ENCODE data around the gene ZNF518B.

DNA sequence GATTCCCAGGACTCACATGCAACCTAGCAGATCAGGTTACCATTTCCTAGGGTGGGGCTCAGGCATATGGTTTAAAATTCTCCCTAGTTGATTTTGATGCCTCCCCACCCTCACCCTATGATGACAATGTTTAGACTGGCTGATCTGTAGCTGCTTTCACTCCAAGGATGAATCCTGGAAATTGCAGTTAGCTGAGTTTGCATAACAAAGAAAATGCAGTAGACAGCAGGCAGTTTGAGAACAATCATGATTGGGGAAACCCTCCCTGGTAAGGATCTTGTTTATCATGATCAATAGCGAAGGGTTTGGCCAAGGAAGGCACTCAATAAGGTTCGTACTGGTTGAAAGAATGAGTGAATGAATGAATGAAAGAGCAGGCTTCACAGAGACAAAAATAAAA, 2.1 kb downstream of the ZNF518B start:
- TF ChIP-seq JUND (IDR thresholded peaks at IDR 0.05; ENCODE audit: borderline replicate concordance, low read depth, low read length), result no peak
- TF ChIP-seq JUND (tag; IDR thresholded peaks at IDR 0.05; ENCODE audit: borderline replicate concordance, low read depth, low read length), result no peak
- no peak for TF ChIP-seq ZBTB17 (CRISPR knock-in tag; IDR thresholded peaks at IDR 0.05)
- TF ChIP-seq, protein P1, sequence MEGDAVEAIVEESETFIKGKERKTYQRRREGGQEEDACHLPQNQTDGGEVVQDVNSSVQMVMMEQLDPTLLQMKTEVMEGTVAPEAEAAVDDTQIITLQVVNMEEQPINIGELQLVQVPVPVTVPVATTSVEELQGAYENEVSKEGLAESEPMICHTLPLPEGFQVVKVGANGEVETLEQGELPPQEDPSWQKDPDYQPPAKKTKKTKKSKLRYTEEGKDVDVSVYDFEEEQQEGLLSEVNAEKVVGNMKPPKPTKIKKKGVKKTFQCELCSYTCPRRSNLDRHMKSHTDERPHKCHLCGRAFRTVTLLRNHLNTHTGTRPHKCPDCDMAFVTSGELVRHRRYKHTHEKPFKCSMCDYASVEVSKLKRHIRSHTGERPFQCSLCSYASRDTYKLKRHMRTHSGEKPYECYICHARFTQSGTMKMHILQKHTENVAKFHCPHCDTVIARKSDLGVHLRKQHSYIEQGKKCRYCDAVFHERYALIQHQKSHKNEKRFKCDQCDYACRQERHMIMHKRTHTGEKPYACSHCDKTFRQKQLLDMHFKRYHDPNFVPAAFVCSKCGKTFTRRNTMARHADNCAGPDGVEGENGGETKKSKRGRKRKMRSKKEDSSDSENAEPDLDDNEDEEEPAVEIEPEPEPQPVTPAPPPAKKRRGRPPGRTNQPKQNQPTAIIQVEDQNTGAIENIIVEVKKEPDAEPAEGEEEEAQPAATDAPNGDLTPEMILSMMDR (IDR thresholded peaks at IDR 0.05 in 2 of 3, conservative IDR thresholded peaks at IDR 0.05 in 1 of 3; ENCODE audit: insufficient read depth in 2 of 3, low read depth in 1 of 3, low read length in 3 of 3), result no peak
- no peak for TF ChIP-seq MCM5 (IDR thresholded peaks at IDR 0.05; ENCODE audit: low read depth)
- no peak for TF ChIP-seq ELF4 (CRISPR knock-in tag; IDR thresholded peaks at IDR 0.05)
- TF ChIP-seq BRCA1 (IDR thresholded peaks at IDR 0.05), result no peak
- no peak for TF ChIP-seq BRCA1 (CRISPR knock-in tag; IDR thresholded peaks at IDR 0.05)
- TF ChIP-seq, protein P2, sequence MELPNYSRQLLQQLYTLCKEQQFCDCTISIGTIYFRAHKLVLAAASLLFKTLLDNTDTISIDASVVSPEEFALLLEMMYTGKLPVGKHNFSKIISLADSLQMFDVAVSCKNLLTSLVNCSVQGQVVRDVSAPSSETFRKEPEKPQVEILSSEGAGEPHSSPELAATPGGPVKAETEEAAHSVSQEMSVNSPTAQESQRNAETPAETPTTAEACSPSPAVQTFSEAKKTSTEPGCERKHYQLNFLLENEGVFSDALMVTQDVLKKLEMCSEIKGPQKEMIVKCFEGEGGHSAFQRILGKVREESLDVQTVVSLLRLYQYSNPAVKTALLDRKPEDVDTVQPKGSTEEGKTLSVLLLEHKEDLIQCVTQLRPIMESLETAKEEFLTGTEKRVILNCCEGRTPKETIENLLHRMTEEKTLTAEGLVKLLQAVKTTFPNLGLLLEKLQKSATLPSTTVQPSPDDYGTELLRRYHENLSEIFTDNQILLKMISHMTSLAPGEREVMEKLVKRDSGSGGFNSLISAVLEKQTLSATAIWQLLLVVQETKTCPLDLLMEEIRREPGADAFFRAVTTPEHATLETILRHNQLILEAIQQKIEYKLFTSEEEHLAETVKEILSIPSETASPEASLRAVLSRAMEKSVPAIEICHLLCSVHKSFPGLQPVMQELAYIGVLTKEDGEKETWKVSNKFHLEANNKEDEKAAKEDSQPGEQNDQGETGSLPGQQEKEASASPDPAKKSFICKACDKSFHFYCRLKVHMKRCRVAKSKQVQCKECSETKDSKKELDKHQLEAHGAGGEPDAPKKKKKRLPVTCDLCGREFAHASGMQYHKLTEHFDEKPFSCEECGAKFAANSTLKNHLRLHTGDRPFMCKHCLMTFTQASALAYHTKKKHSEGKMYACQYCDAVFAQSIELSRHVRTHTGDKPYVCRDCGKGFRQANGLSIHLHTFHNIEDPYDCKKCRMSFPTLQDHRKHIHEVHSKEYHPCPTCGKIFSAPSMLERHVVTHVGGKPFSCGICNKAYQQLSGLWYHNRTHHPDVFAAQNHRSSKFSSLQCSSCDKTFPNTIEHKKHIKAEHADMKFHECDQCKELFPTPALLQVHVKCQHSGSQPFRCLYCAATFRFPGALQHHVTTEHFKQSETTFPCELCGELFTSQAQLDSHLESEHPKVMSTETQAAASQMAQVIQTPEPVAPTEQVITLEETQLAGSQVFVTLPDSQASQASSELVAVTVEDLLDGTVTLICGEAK (IDR thresholded peaks at IDR 0.05), result no peak
- TF ChIP-seq, protein P2 (CRISPR knock-in tag; IDR thresholded peaks at IDR 0.05), result no peak
- TF ChIP-seq, protein P3, sequence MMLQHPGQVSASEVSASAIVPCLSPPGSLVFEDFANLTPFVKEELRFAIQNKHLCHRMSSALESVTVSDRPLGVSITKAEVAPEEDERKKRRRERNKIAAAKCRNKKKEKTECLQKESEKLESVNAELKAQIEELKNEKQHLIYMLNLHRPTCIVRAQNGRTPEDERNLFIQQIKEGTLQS (IDR thresholded peaks at IDR 0.05), result no peak
- TF ChIP-seq, protein P3 (CRISPR knock-in tag; conservative IDR thresholded peaks at IDR 0.05), result no peak
- TF ChIP-seq FOXJ2 (tag; IDR thresholded peaks at IDR 0.05), result no peak
- no peak for TF ChIP-seq ZFX (CRISPR knock-in tag; IDR thresholded peaks at IDR 0.05)
- TF ChIP-seq, protein P4, sequence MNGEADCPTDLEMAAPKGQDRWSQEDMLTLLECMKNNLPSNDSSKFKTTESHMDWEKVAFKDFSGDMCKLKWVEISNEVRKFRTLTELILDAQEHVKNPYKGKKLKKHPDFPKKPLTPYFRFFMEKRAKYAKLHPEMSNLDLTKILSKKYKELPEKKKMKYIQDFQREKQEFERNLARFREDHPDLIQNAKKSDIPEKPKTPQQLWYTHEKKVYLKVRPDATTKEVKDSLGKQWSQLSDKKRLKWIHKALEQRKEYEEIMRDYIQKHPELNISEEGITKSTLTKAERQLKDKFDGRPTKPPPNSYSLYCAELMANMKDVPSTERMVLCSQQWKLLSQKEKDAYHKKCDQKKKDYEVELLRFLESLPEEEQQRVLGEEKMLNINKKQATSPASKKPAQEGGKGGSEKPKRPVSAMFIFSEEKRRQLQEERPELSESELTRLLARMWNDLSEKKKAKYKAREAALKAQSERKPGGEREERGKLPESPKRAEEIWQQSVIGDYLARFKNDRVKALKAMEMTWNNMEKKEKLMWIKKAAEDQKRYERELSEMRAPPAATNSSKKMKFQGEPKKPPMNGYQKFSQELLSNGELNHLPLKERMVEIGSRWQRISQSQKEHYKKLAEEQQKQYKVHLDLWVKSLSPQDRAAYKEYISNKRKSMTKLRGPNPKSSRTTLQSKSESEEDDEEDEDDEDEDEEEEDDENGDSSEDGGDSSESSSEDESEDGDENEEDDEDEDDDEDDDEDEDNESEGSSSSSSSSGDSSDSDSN (IDR thresholded peaks at IDR 0.05; ENCODE audit: borderline replicate concordance in 1 of 2, low read depth in 2 of 2, low read length in 2 of 2), result no peak

Data from K562 (cell line).